ENCODE results near the gene PLEKHA5. TPM values are rescaled to one million over a fixed set of nuclear protein-coding genes. Genes with fewer than 3 reads are reported as not detected.
"Not testable (repeated sequence)": the region's sequence is repeated elsewhere in the genome, so short reads cannot be mapped to it uniquely, and the experiment has no call there.

The PLEKHA5 gene
- total and polyA plus RNA-seq, 3 experiments from 2014 or later = 5.5 to 8.6 (median 5.7) TPM

GRCh38 chr12:19316425-19316824 is 186.9 kb downstream of the PLEKHA5 start:
- ChIA-PET POLR2A (no interaction called here), CTCF (no interaction called here)
- no peaks in the 10 kb centered on the region for H3K4me1 ChIP-seq (ENCODE audit: insufficient read depth, low read length)
- Mint-ChIP-seq H3K36me3 (peaks cover 0 to 2% (median 0%) of the 10 kb centered on the region in 3 donors), H3K4me1 (peaks cover 0 to 4% (median 0%) of the 10 kb centered on the region in 3 donors), H3K27ac (no peak overlapping the region), H3K27me3 (no peaks in the 10 kb centered on the region), H3K4me3 (no peak overlapping the region), H3K9me3 (no peaks in the 10 kb centered on the region)
- H3K9me3 ChIP-seq (ENCODE audit: low read length) = no peaks in the 10 kb centered on the region
- no peak overlapping the region for H3K27ac ChIP-seq (ENCODE audit: low read depth, low read length)
- H3K4me3 ChIP-seq (ENCODE audit: low read length) = no peak overlapping the region
- H3K27me3 ChIP-seq (ENCODE audit: insufficient read depth, low read length, poor library complexity, severe bottlenecking) = no peaks in the 10 kb centered on the region
- no peaks in the 10 kb centered on the region for H3K36me3 ChIP-seq (ENCODE audit: insufficient read depth, low read length)
- no peak for DNase-seq

DNA sequence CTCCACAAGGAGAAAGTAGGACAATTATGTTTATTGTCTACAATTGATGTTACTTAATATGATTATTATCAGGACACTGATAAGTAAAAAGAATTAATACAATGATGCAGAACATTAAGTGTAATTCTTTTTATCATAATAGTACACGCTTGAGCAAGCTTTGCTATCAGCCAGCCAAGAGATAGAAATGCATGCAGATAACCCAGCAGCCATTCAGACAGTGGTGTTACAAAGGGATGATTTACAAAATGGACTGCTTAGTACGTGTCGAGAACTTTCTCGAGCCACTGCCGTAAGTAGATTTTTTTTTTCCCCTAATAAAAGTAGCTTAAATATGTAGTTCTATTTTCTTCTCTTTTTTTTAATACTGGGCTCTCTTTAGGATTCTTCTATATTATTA is 192.8 kb downstream of the PLEKHA5 start:
- ChIA-PET POLR2A (no interaction called here), CTCF (no interaction called here)
- DNase-seq = no peak
- Mint-ChIP-seq H3K27ac (no peak overlapping the region), H3K27me3 (no peaks in the 10 kb centered on the region), H3K4me1 (no peaks in the 10 kb centered on the region), H3K36me3 (peaks cover 4 to 15% (median 14%) of the 10 kb centered on the region in 3 donors), H3K9me3 (peaks cover 0 to 4% (median 0%) of the 10 kb centered on the region in 5 donors), H3K4me3 (no peak overlapping the region)
- H3K36me3 ChIP-seq (ENCODE audit: insufficient read depth, low read length) = no peaks in the 10 kb centered on the region
- no peaks in the 10 kb centered on the region for H3K9me3 ChIP-seq (ENCODE audit: low read length)
- no peaks in the 10 kb centered on the region for H3K4me1 ChIP-seq (ENCODE audit: insufficient read depth, low read length)
- H3K27me3 ChIP-seq (ENCODE audit: insufficient read depth, low read length, poor library complexity, severe bottlenecking) = no peaks in the 10 kb centered on the region
- no peak overlapping the region for H3K27ac ChIP-seq (ENCODE audit: low read depth, low read length)
- no peak overlapping the region for H3K4me3 ChIP-seq (ENCODE audit: low read length)

DNA sequence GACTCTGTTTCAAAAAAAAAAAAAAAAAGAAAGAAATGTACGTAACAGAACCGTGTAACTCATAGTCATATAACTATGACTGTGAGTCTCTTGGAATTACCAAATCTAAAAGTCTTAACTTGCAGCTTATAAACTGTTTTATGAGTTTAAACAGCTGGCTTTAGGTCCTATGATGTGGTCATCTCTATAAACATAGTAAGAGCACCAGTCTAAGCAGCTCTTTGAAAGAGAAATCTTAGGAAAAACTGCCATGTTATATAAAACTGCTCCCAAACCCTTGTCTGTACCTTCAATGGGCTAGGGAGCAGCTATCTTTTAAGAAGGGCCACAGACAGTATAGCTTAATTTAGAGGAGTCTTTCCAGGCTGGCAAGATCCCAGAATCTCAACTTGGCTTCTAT is 194.3 kb downstream of the PLEKHA5 start:
- Histone ChIP-seq H3K27me3 (ENCODE audit: insufficient read depth, low read length, poor library complexity, severe bottlenecking) (no peaks in the 10 kb centered on the region), H3K9me3 (ENCODE audit: low read length) (no peaks in the 10 kb centered on the region), H3K27ac (ENCODE audit: low read depth, low read length) (no peak overlapping the region), H3K4me1 (ENCODE audit: insufficient read depth, low read length) (no peaks in the 10 kb centered on the region), H3K4me3 (ENCODE audit: low read length) (no peak overlapping the region), H3K36me3 (ENCODE audit: insufficient read depth, low read length) (no peaks in the 10 kb centered on the region)
- Mint-ChIP-seq H3K27me3 (no peaks in the 10 kb centered on the region), H3K4me3 (no peak overlapping the region), H3K9me3 (peaks cover 0 to 4% (median 0%) of the 10 kb centered on the region in 5 donors), H3K36me3 (peaks cover 6 to 25% (median 15%) of the 10 kb centered on the region in 3 donors), H3K4me1 (no peaks in the 10 kb centered on the region), H3K27ac (no peak overlapping the region)
- DNase-seq = no peak
- ChIA-PET CTCF (no interaction called here), POLR2A (no interaction called here)

DNA sequence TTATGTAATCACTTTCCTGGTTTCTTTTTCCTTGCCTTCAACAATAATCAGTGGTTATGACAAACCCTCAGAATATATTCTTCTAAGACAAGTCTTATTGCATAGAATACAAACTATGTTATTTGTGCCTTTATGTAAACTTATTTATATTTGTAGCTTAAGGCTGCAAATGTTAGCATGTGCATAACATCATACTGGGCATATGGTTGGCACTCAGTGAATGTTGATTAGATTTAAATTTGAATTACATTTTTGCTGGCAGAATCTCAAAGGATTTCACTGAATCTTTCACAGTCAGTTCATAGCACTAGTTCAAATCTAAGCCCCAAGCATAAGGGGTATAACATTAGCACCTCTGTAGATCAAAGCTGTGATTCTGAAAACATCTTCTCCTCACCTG is 196.6 kb downstream of the PLEKHA5 start:
- H3K4me1 ChIP-seq (ENCODE audit: insufficient read depth, low read length) = no peaks in the 10 kb centered on the region

GRCh38 chr12:19332196-19332595 is 202.7 kb downstream of the PLEKHA5 start:
- Histone ChIP-seq H3K4me1 (ENCODE audit: insufficient read depth, low read length) (no peaks in the 10 kb centered on the region), H3K27me3 (ENCODE audit: insufficient read depth, low read length, poor library complexity, severe bottlenecking) (no peaks in the 10 kb centered on the region), H3K36me3 (ENCODE audit: insufficient read depth, low read length) (no peaks in the 10 kb centered on the region), H3K4me3 (ENCODE audit: low read length) (no peak overlapping the region), H3K27ac (ENCODE audit: low read depth, low read length) (no peak overlapping the region), H3K9me3 (ENCODE audit: low read length) (no peaks in the 10 kb centered on the region)
- Mint-ChIP-seq H3K27me3 (no peaks in the 10 kb centered on the region), H3K4me3 (no peak overlapping the region), H3K36me3 (peaks cover 2 to 23% (median 4%) of the 10 kb centered on the region in 3 donors), H3K27ac (peak overlapping the region in 1 of 8 donors; percentile 69), H3K9me3 (peaks cover 0 to 2% (median 0%) of the 10 kb centered on the region in 5 donors), H3K4me1 (no peaks in the 10 kb centered on the region)
- ChIA-PET POLR2A (no interaction called here), CTCF (no interaction called here)
- DNase-seq = no peak

More for the DNA sequence above, 196.6 kb downstream of the PLEKHA5 start:
- Mint-ChIP-seq H3K27me3 (no peaks in the 10 kb centered on the region), H3K9me3 (peaks cover 0 to 4% (median 0%) of the 10 kb centered on the region in 5 donors), H3K36me3 (peaks cover 6 to 27% (median 13%) of the 10 kb centered on the region in 3 donors), H3K27ac (no peak overlapping the region), H3K4me1 (no peaks in the 10 kb centered on the region), H3K4me3 (no peak overlapping the region)
- ChIA-PET CTCF (no interaction called here), POLR2A (no interaction called here)
- H3K4me3 ChIP-seq (ENCODE audit: low read length) = no peak overlapping the region
- no peaks in the 10 kb centered on the region for H3K36me3 ChIP-seq (ENCODE audit: insufficient read depth, low read length)
- DNase-seq = no peak
- H3K27me3 ChIP-seq (ENCODE audit: insufficient read depth, low read length, poor library complexity, severe bottlenecking) = no peaks in the 10 kb centered on the region
- H3K9me3 ChIP-seq (ENCODE audit: low read length) = no peaks in the 10 kb centered on the region
- H3K27ac ChIP-seq (ENCODE audit: low read depth, low read length) = no peak overlapping the region

DNA sequence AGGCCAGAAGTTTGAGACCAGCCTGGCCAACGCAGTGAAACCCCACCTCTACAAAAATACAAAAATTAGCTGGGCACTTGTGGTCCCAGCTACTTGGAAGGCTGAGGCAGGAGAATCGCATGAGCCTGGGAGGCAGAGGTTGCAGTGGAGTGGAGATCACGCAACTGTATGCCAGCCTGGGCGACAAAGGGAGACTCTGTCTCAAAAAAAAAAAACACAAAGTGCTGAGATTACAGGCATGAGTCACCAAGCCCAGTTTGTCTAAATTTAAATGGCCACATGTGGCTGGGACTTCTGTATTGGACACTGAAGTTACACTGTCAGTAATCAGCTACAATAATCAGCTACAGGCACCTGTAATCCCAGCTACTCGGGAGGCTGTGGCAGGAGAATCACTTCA is 208.9 kb downstream of the PLEKHA5 start:
- DNase-seq = no peak
- POLR2A ChIA-PET = no interaction called here
- H3K27ac ChIP-seq (ENCODE audit: low read depth, low read length) = no peak overlapping the region
- CTCF ChIA-PET = no interaction called here
- Mint-ChIP-seq H3K27me3 (no peaks in the 10 kb centered on the region), H3K36me3 (peaks cover 6 to 14% (median 6%) of the 10 kb centered on the region in 3 donors), H3K9me3 (peaks cover 0 to 5% (median 0%) of the 10 kb centered on the region in 5 donors), H3K4me3 (no peak overlapping the region), H3K4me1 (no peaks in the 10 kb centered on the region), H3K27ac (no peak overlapping the region)
- no peaks in the 10 kb centered on the region for H3K27me3 ChIP-seq (ENCODE audit: insufficient read depth, low read length, poor library complexity, severe bottlenecking)
- H3K9me3 ChIP-seq (ENCODE audit: low read length) = no peaks in the 10 kb centered on the region
- H3K4me1 ChIP-seq (ENCODE audit: insufficient read depth, low read length) = no peaks in the 10 kb centered on the region
- H3K4me3 ChIP-seq (ENCODE audit: low read length) = no peak overlapping the region
- no peaks in the 10 kb centered on the region for H3K36me3 ChIP-seq (ENCODE audit: insufficient read depth, low read length)

GRCh38 chr12:19350850-19351249 is 221.3 kb downstream of the PLEKHA5 start:
- POLR2A ChIA-PET; H3K4me1 Mint-ChIP-seq; H3K27me3 ChIP-seq (ENCODE audit: insufficient read depth, low read length, poor library complexity, severe bottlenecking); H3K4me3 ChIP-seq (ENCODE audit: low read length); H3K9me3 ChIP-seq (ENCODE audit: low read length); H3K27me3 Mint-ChIP-seq; DNase-seq; H3K4me3 Mint-ChIP-seq; H3K9me3 Mint-ChIP-seq; H3K27ac Mint-ChIP-seq; H3K36me3 ChIP-seq (ENCODE audit: insufficient read depth, low read length); H3K4me1 ChIP-seq (ENCODE audit: insufficient read depth, low read length); H3K27ac ChIP-seq (ENCODE audit: low read depth, low read length): not testable (repeated sequence)
- CTCF ChIA-PET = interaction anchor here (0.8 kb wide), 1 partner anchor 139 kb away, joined by 3 read pairs; no protein-coding TSS in a partner anchor
- H3K36me3 Mint-ChIP-seq = peaks cover 16 to 35% (median 27%) of the 10 kb centered on the region in 3 donors

DNA sequence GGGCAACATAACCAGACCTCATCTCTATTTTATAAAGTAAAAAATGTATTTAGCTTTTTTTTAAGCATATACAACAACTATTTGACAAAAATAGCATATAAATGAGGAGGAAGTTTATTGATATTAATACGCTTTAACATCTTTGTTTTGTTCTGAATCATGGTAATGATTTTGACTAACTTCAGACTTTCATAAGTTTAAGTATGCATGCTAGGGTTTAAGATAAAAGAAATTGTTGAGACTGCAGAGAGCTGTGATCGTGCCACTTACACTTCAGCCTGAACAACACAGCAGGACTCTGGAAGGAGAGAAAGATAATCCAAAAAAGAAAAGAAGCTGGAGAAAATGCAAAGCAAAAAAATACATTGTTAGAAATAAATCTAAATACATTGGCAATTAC is 221.8 kb downstream of the PLEKHA5 start:
- H3K36me3 Mint-ChIP-seq = peaks cover 16 to 37% (median 27%) of the 10 kb centered on the region in 3 donors
- no peak overlapping the region for H3K4me3 ChIP-seq (ENCODE audit: low read length)
- H3K27ac ChIP-seq (ENCODE audit: low read depth, low read length) = no peak overlapping the region
- H3K27me3 Mint-ChIP-seq = no peaks in the 10 kb centered on the region
- no peaks in the 10 kb centered on the region for H3K36me3 ChIP-seq (ENCODE audit: insufficient read depth, low read length)
- no peaks in the 10 kb centered on the region for H3K9me3 ChIP-seq (ENCODE audit: low read length)
- H3K9me3 Mint-ChIP-seq = peaks cover 0 to 10% (median 3%) of the 10 kb centered on the region in 5 donors
- POLR2A ChIA-PET = no interaction called here
- no peaks in the 10 kb centered on the region for H3K4me1 Mint-ChIP-seq
- DNase-seq = no peak
- H3K4me1 ChIP-seq (ENCODE audit: insufficient read depth, low read length) = no peaks in the 10 kb centered on the region
- no peak overlapping the region for H3K4me3 Mint-ChIP-seq
- peak overlapping the region in 3 of 8 donors; percentile 25 to 81 (median 73) for H3K27ac Mint-ChIP-seq
- H3K27me3 ChIP-seq (ENCODE audit: insufficient read depth, low read length, poor library complexity, severe bottlenecking) = no peaks in the 10 kb centered on the region
- CTCF ChIA-PET = interaction anchor here (1.3 kb wide), 1 partner anchor 9 kb away, joined by 4 read pairs; no protein-coding TSS in a partner anchor
